Bronchial epithelial cell (primary cell): ENCODE results near the gene WWC2. TPM values are rescaled to one million over a fixed set of nuclear protein-coding genes. Genes with fewer than 3 reads are reported as not detected.
A peak's percentile ranks its signal among the peaks of the same experiment; 100 is the strongest.

Experiments
- DNase-seq: peaks from one replicate; pipeline ENCODE4 v3.0.0-alpha.2; 2010; ENCODE audit warnings: low read depth
- FAIRE-seq: peaks from 2 replicates; lab custom pipeline; 2011; peaks lifted over from hg19 to GRCh38; lab: Jason Lieb, UNC
- H3K27me3 ChIP-seq: 2 replicates; pipeline ENCODE4 v1.5.1; 2011; ENCODE audit warnings: low read length; ENCODE audit not compliant: control insufficient read depth, insufficient read depth
- H3K36me3 ChIP-seq: 2 replicates; pipeline ENCODE4 v1.5.1; 2011; ENCODE audit warnings: low read length; ENCODE audit not compliant: control insufficient read depth, insufficient read depth
- H3K4me3 ChIP-seq: 2 replicates; pipeline ENCODE4 v1.5.1; 2011; ENCODE audit warnings: mild to moderate bottlenecking, low read depth, low read length, control low read depth
- CTCF ChIP-seq: IDR thresholded peaks from 2 replicates; pipeline ENCODE4 v1.5.1; 2011; ENCODE audit warnings: mild to moderate bottlenecking, moderate library complexity, low read length, control low read depth, inconsistent platforms; ENCODE audit not compliant: insufficient read depth, severe bottlenecking
- total RNA-seq: library from RNA; depleted of rRNA; stranded (reverse); fragments of >200 nt; gene quantifications from 2 replicates; pipeline ENCODE4 v1.2.1, GENCODE V29; 2014

Gene WWC2
- total RNA-seq, 1 donor from 2014 or later, result 13.2 TPM

DNA sequence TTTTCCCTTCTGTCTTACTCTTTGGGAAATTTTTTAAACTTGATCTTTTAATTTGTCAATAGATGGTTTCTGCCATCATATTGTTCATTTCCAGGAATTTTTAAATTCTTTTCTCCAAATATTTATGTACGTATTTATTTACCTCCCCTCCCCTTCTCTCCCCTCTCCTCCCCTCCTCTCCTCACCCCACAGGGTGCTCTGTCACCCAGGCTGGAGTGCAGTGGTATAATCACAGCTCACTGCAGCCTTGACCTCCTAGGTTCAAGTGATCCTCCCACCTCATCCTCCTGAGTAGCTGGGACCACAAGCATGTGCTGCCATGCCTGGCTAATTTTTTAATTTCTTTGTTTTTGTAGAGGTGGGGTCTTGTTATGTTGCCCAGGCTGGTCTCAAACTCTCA is 73.8 kb downstream of the WWC2 start:
- no peak overlapping the region for H3K4me3 ChIP-seq
- DNase-seq, result no peak
- H3K27me3 ChIP-seq, result no peaks in the 10 kb centered on the region
- TF ChIP-seq CTCF, result no peak
- H3K36me3 ChIP-seq, result no peaks in the 10 kb centered on the region
- no peak for FAIRE-seq

DNA sequence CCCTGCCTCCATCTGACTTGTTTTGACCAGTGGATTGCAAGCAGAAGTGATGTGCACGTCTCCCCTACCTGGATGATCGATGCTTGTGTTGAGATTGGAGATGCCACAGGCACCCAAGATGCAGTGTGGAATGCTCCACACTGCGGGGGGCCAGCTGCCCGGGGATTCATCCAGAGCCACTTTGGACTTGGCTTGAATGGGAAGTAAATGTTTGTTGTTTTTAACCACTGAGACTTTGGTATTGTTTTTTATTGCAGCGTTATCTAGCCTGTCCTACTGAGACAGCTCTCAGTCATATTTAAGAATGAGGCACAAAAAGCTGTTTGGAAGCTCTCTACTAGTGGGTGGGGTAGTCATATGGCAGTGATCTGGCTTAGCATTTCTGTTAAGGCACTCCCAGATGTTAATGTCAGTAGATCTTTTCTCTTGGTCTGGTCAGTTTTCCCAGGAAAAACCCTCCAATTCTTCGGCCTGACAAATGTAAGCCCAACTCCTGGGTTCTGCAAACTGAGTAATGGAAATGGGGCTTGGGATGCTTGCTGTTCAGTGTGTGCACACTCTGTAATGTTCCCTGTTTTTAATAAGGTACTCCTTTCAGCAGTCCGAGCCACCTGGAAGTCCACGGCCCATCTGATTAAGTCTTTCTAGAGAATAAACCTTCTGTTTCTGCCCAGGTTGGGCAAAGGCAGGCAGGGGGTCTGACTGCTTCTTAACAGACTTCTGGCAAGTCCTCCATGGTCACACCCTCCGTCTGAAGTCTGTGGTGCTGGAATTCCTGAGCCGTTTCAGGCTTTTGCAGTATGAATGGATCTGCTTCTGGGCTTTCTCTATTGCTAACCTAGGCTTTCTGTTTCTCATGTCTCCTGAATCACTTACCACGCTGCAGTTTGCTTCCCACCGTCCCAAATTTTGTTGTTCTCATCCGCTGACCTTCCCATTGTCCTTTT is 74.8 kb downstream of the WWC2 start:
- Histone ChIP-seq H3K27me3 (no peaks in the 10 kb centered on the region), H3K4me3 (no peak overlapping the region), H3K36me3 (no peaks in the 10 kb centered on the region)
- no peak for TF ChIP-seq CTCF
- DNase-seq, result no peak
- FAIRE-seq, result no peak

- DNase-seq (peak; percentile 8), FAIRE-seq (no peak)
- no peaks in the 10 kb centered on the region for H3K27me3 ChIP-seq
- no peak overlapping the region for H3K4me3 ChIP-seq
- TF ChIP-seq CTCF, result no peak
- H3K36me3 ChIP-seq, result no peaks in the 10 kb centered on the region
These were observed 76.7 kb downstream of the WWC2 start for GRCh38 chr4:183175631-183176232.

- Histone ChIP-seq H3K27me3 (no peaks in the 10 kb centered on the region), H3K36me3 (no peaks in the 10 kb centered on the region), H3K4me3 (no peak overlapping the region)
- TF ChIP-seq CTCF, result no peak
- peak; percentile 75 for DNase-seq
- FAIRE-seq, result no peak
These were observed 77.9 kb downstream of the WWC2 start for GRCh38 chr4:183177001-183177400.

DNA sequence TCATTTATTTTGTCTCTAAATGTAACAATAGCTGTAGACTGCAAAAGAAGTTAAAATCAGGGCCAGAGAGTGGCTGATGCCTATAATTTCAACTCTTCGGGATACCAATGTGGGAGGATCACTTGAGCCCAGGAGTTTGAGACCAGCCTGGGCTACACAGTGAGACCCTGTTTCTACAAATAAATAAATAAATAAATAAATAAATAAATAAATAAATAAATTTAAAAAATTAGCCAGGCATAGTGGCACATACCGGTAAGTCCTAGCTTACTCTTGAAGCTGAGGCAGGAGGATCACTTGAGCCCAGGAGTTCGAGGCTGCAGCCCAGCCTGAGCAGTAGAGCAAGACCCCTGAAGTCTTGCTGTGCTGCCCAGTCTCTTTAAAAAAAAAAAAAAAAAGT is 79.1 kb downstream of the WWC2 start:
- FAIRE-seq, result no peak
- Histone ChIP-seq H3K36me3 (no peaks in the 10 kb centered on the region), H3K27me3 (no peaks in the 10 kb centered on the region), H3K4me3 (no peak overlapping the region)
- no peak for TF ChIP-seq CTCF
- DNase-seq, result no peak
